NAMALWA (cell line): ENCODE measurements around the gene TRPV6.

Source experiments
- DNase-seq: peaks from one replicate; pipeline ENCODE4 v3.0.0-alpha.2; 2015; ENCODE audit warnings: low spot score

Gene TRPV6

DNA sequence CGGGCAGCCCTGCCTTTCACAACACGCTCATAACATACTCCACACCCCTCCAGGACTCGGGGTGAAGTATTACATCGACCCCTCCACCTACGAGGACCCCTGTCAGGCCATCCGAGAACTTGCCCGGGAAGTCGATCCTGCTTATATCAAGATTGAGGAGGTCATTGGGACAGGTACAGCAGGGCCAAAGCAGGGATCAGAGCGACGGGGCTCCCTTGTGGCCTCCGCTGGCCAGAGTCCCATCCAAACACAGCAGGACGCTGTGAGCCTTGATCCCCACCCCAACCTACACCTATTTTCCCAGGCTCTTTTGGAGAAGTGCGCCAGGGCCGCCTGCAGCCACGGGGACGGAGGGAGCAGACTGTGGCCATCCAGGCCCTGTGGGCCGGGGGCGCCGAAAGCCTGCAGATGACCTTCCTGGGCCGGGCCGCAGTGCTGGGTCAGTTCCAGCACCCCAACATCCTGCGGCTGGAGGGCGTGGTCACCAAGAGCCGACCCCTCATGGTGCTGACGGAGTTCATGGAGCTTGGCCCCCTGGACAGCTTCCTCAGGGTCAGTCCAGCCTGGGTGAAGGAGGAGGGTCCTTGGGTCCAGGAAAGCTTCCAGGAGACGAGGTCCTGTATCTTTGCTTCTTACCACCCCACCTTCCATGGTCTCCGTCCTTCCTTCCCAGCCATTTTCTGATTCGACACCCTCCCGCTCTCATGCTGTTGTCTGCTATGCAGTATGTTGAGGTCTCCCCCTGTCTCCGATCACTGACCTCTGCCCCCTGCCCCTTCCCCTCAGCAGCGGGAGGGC is 17.2 kb downstream of the TRPV6 start:
- no peak for DNase-seq

DNA sequence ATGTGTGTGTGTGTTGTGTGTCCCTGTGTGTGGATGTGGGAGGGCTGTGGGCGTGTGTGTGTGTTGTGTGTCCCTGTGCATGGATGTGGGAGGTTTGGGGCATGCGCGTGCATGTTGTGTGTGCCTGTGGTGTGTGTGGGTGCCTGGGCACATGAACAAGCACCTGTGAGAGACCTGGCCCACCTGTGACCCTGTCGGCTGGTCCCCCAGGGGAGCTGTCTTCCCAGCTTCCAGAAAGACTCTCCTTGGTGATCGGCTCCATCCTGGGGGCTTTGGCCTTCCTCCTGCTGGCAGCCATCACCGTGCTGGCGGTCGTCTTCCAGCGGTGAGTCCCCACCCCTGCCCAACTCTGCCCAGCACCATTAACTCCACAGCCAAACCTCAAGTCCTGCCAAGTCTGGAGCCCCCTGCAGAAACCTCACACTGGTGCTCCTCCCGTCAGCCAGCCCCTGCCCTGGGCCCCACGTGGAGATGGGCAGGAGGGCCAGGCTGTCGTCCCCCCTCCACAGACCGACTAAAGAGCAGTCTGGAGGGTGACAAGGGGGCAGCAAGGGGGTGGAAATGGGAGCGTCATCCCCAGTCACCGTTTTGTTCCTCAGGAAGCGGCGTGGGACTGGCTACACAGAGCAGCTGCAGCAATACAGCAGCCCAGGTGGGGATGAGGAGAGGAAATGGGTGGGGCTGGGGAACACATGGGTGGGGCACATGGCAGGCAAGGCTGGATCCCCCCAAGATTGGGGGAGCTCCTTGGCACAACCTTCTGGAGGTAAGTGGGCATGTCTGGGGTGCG is 18.0 kb downstream of the TRPV6 start:
- DNase-seq: no peak

DNA sequence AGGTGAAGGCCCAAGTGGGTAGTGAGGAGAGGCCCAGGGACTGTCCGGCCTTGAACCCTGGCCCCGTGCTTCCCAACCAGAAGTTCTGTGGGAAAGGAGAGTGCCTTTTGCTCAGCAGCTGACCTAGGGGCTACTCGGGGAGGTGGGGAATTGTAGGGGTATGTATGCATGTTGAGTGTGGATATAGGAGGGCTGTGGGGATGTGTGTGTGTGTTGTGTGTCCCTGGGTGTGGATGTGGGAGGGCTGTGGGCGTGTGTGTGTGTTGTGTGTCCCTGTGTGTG is 18.5 kb downstream of the TRPV6 start:
- DNase-seq: no peak

DNA sequence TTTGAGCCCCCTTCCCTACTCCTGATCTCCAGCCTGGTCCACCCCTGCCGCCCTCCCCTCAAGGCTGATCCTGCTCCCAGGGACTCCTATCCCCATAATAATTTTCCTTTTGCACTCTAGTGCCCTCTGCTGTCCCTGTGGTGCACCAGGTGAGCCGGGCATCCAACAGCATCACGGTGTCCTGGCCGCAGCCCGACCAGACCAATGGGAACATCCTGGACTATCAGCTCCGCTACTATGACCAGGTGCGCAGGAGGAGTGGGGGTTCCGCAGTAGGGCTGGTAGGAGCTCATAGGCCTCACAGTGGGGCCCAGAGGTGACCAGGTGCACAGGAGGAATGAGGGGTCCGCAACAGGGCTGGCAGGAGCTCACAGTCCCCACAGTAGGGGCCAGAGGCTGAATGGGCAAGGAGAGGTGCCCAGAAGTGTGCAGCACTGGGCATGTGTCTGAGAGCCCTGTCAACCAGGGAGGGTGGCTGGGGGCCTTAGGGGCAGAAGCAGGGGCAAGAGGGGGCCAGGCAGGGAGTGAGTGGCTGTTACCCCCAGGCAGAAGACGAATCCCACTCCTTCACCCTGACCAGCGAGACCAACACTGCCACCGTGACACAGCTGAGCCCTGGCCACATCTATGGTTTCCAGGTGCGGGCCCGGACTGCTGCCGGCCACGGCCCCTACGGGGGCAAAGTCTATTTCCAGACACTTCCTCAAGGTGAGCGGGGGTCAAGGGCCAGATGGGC is 19.0 kb downstream of the TRPV6 start:
- peak; percentile 39 for DNase-seq

DNA sequence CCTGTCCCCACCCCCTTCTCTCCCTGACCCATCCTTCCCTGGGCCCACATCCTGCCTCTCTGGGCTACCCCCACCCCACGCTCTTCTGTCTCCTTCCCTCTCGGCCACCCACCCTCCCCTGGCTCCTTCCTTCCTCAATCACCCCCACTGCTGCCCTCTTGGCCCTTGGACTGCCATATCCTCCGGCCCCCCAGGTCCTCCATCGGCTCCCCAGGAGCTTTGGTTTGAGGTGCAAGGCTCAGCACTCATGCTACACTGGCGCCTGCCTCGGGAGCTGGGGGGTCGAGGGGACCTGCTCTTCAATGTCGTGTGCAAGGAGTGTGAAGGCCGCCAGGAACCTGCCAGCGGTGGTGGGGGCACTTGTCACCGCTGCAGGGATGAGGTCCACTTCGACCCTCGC is 19.8 kb downstream of the TRPV6 start:
- no peak for DNase-seq

DNA sequence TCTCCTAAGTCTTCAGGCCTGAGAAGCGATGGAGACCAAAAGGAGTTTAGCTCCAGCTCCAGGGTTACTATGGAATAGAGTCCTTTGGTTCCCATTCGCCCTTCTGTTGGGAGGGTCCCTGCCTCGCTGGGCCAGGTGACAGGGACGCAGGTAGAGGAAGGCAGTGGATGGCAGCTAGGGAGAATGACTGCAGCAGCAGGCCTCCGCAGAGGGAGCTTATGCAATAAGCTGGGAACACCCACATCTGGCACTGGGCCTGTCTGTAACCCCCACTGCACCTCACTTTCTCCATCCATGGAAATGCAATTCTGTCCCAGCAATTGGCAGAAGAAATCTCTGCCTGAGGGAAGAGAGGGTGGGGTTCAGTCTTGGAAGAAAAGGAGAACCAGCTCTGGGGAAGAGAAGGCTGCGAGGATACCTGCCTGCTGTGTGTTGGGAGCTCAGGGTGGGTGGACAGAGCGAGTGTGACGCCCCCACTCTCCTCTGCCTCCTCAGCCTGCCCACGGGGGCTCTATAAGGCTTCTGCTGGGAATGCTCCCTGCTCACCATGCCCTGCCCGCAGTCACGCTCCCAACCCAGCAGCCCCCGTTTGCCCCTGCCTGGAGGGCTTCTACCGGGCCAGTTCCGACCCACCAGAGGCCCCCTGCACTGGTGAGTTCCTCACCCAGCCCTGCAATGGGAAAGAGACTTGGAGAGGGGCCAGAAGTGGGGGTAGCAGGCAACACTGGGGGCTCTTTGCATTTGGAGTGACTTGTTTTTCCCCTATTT is 20.4 kb downstream of the TRPV6 start:
- DNase-seq: no peak

DNA sequence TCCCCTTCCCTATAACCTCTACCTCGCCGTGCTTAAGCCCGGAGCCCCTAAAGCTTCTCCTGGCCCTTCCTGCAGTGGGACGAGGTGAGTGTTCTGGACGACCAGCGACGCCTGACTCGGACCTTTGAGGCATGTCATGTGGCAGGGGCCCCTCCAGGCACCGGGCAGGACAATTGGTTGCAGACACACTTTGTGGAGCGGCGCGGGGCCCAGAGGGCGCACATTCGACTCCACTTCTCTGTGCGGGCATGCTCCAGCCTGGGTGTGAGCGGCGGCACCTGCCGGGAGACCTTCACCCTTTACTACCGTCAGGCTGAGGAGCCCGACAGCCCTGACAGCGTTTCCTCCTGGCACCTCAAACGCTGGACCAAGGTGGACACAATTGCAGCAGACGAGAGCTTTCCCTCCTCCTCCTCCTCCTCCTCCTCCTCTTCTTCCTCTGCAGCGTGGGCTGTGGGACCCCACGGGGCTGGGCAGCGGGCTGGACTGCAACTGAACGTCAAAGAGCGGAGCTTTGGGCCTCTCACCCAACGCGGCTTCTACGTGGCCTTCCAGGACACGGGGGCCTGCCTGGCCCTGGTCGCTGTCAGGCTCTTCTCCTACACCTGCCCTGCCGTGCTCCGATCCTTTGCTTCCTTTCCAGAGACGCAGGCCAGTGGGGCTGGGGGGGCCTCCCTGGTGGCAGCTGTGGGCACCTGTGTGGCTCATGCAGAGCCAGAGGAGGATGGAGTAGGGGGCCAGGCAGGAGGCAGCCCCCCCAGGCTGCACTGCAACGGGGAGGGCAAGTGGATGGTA is 21.5 kb downstream of the TRPV6 start:
- no peak for DNase-seq

DNA sequence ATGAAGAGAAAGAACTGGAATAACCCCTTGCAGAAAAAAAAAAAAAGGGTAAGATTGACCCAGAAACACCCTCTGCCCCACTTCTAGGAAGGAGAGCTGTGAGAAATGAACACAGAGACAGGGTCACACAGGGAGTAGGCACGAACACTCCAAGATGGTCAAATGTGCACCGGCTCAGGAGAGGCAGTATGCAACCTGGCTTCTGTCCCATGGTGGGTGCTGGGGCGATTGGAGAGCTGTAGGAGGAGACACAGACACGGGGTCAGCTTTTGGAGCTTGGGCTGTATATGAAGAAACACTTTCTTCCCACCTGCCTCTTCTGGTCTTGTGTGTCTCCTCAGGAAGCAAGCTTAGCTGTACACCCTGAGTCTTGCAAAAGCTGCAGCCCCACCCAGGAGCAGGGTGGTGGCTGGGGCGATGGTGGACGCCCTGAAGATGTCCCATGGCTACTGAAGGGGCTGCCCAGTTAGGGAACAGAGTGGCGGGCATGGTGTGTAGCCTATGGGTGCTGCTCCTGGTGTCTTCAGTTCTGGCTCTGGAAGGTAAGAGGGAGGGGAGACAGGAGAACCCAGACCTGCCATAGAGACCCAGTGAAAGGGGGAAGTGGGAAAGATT is 22.7 kb downstream of the TRPV6 start:
- no peak for DNase-seq

DNA sequence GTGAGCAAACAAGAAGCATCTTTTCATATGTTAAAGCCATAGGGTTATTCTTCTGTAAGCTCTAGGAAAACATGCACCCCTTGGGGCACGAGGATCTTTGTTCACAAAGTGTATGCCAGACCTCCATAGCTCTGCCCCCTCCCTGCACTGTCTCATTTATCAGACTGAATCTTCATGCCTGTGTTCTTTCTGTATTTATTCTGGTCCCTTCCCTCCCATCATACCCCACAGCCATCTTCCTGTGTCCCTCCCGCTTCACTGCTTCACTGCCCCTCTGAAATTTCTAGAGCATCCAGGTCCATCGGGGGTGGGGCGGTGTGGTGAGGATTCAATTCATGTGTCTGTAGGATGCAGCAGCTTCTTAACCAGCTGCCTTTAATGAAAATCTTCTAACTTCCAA is 23.2 kb downstream of the TRPV6 start:
- DNase-seq: no peak

DNA sequence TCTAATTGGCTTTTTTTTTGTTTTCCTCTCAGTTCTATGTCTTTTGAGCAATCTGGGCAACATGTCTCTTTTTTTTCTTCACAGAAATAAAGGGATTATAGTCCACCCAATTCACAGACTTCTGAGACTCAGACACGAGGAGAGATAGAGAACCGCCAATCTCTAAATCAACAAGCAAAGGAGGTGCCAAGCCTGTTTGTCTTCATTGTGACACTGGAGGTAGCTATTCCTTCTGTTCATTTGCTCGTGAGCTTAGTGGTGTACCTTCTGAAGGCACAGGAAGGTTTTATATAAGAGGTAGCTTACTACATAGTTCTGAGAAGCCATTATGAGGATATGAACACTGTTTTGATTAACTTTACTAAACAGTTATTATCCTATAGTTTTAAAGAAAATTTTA is 24.6 kb downstream of the TRPV6 start:
- DNase-seq: no peak

DNA sequence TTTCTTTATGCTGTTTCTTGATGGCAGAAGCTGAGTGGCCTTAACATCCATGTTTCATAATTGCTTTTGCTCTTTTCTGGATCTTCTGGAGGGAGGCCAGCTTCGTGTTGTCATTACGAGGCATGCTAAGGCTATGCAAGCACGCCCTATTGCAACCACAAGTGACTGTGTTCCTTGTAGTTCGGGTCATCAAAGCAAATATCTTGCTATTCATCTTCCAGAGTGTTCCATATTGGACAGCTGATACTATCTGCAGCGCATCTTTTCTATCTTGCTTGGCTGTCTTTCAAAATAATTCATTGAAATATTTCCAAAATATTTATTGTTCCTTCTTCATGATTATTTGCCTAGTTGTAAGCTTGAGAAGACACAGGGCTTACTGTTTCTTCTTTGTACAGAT is 25.7 kb downstream of the TRPV6 start:
- DNase-seq: no peak

DNA sequence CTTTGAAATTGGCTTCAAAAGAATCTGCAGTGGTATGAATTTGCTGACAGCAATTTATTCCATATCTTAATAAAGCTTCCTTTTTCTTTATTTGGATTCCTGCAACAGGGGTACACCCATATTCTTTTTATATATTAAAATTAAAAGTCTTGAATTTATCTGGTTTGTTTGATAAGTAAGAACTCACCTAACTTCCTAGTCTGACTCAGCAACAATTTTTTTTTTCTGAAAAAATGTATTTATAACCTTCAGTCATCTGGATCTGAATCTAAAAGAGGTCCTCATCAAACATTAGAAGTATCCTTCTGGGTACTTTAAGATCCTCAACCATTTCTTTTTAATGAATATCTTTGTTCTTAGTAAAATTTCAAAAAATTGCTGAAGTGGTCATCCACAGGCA is 26.1 kb downstream of the TRPV6 start:
- DNase-seq: no peak

DNA sequence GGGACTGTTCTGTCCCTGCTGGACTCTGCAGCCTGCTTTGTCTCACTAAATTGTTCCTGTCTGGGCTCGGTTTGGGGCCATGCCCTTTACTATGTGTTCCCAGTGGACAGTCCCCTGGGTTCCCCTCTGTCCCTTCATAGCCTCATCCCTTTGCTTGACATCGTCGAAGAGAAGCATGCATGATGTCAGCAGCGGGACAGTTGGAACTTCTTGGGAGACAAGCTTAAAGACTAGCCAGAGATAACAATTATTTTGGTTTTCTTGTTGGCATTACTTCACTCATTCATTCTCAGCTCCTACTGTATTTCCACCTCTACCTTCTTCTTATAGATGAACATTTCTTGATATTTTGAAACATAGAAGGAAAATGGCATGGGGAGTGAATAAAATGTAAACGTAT is 27.9 kb downstream of the TRPV6 start:
- DNase-seq: no peak

DNA sequence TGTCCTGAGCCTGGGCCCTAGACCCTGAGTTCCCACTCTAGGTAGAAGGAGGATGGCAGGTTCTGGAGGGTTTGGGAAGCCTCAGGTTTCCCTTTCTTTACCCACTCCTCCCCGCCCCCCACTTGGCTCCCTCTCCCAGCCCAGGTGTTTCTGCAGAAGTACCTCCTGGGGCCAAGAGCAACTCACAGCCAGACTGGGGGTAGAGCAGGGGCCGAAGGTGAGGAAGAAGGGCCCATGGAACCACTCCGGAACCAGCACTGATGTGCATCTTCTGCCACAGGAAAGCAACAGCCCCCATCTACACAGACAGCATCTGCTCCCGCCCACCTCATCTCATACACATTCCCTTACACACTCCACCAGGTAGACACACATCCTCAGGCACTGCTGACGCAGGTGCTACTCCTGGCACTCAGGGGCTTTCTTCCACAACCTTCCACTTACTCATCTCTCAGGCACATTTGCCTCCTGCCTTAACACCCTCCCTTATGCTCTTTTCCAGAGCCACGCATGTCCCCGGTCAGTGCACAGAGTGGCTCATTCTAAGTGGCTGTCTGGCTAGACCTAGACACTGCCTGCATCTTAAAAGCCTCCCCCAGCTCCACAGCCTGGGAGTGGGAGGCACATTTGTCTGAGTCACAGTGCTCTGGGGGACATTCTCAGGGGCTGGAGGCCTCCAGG is 28.8 kb downstream of the TRPV6 start:
- no peak for DNase-seq

DNA sequence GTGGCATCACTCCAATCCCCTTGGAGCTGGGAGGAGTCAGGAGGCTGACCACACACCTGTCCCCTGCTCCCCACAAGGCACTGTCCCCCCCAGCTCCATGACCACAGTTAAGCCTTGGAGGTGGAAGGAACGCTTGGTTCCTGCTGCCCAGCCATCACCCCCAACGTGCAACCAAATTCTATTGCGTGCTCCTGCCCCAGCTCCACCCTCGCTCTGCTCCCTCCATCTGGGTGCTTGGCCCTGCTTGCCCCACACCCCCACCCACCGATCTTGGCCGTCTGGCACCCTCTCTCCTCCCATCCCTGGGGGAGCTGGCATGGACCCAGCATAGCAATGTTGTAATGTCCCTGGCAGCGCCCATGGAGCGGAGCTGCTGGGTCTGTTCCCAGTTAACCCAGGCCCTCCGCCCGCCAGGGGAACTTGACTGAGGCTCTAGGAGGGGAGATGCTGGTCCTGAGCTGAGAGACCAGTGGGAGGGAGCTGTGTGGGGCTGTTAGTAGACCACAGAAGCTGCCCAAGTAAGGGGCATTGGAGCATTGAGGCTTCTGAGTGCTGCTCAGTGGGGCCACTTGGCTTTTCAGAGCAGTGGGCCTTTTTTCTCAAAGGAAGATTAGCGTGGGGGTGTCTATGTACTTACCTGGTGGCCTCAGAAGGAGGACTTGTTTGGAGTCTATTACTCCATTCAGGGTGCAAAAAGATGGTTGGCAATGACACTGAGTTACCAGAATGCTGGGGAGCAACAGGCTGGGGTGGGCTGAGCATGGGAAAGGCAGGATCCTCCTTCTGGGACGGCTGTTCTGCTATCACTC is 29.6 kb downstream of the TRPV6 start:
- no peak for DNase-seq

DNA sequence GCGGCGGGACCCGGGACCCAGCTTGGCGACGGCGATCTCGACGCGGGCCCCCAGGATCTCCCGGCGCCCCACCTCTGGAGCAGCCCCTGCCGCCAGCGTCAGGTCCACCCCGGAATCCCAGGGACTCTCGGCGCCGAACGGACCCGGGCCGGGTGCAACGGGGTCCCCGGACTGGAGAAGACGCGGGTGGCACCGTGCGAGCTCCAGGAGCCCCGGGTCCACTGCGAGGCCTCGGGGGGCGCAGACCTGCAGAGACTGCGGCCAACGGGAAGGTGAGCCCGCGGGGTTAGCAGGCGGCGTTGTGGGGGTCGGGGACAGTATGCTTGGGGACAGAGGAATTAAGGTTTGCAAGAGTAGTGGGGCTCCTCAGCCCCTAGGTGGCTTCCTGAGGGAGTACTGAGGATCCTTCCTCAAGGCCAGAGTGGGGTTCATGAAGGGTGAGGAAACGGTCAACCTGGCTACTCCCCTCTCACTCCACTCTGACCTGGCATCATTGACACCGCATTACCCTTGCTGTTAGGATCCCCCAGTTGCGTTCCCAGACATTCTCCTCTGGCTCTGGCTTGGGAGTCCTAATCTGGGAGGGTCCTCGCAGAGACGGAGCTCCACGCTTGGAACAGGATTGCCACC is 30.3 kb downstream of the TRPV6 start:
- peak; percentile 54 for DNase-seq

DNA sequence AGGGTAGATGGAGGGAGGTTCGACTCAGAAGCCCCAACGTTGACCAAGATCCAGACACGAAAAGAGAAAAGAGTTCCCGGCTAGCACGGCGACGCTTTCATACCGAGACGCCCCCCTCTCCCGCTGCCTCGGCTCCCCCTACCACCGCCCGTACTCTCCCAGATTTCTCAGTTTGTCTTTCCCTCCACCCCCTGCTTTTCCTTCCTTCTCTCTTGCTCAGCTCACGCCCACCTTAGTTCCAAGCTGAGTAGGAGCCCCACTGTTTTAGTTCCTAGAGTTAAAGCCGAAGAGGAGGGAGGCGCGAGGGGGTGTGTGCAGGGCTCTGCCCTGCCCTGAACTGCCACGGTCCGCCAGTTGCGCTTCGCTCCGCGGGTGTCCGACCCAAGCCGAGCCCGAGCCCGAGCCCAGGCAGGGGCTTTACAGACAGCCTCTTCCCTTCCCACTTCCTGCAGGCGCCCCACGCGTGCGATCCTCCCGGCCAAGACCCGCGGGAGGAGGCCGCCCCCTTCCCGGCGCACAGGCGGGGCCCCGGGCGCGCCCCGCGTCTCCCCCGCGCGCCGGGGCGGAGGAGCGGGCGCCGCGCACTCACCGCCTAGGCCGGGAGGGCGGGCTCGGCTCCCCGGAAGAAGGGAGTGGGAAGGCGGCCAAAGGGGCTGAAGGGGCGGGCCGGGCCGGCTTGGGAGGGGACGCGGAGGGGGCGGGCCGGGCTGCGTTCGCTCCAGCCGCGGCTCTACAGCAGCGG is 31.0 kb downstream of the TRPV6 start, which contains the start of gene EPHB6:
Gene EPHB6, plus strand, starts transcription at position 705 of the 742 bp plus-strand sequence. CDS start 8,152 bp downstream, outside the sequence.
- DNase-seq: peak; percentile 81

DNA sequence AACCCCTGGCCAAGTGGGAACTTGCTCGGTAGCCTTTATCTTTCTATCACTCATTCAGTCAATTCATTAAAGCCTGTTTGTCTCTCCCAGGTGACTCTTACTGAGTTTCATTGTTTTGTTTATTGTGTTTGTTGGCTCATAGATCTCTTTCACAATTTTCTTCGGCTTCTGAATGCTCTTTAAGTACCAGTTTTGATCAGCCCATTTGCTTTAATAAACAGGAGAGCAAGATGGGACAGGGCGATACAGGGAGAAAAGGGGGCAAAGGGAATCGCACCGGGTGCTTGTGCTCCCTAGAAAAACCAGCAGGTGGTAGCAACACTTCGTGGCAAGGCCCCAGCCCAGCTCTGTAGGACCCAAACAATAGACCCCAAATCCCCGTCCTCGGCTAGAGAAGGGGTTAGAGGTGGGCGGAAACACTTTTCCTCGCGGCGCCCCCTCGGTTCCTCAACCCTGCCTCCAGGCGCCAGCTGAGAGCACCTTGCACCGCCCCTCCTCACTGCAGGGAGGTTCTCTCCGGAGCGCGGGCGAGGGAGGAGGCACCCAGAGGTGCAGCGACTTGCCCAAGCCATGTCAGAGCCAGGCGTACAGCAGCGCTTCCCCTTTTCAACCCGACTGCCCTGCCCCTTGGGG is 31.7 kb downstream of the TRPV6 start:
- DNase-seq: peak; percentile 94
